Stomach (tissue), 9 donors: ENCODE measurements around the gene MYO5A. TPM values are rescaled to one million over a fixed set of nuclear protein-coding genes. Genes with fewer than 3 reads are reported as not detected.

ENCODE experiments used
- DNase-seq, 2 donors: peaks; one replicate each; pipeline versions ENCODE4 v3.0.0 to v3.0.0-alpha.2; 2013 to 2019
- H3K27ac ChIP-seq, 5 donors: fragments of 200-600 bp in 4 of 5; sonication (generic) in 4 of 5; one replicate each; pipeline ENCODE4 v1.5.1; 2013 to 2019; ENCODE audit warnings: mild to moderate bottlenecking in 1 of 5, moderate library complexity in 1 of 5
- H3K27me3 ChIP-seq, 3 donors: fragments of 200-600 bp; sonication (generic); one replicate each; pipeline ENCODE4 v1.5.1; 2017 to 2019; ENCODE audit warnings: mixed run types in 1 of 3
- H3K36me3 ChIP-seq, 4 donors: fragments of 200-600 bp; sonication (generic); 1 replicate in 3 of 4; 2 replicates in 1 of 4; pipeline ENCODE4 v1.5.1; 2016 to 2019
- H3K4me1 ChIP-seq, 4 donors: fragments of 200-600 bp; sonication (generic); one replicate each; pipeline ENCODE4 v1.5.1; 2016 to 2019
- H3K4me3 ChIP-seq, 4 donors: fragments of 200-600 bp; sonication (generic) in 3 of 4; one replicate each; pipeline ENCODE4 v1.5.1; 2016 to 2019; ENCODE audit warnings: mild to moderate bottlenecking in 1 of 4
- H3K9me3 ChIP-seq, 4 donors: fragments of 200-600 bp; sonication (generic); one replicate each; pipeline ENCODE4 v1.5.1; 2016 to 2019
- EP300 ChIP-seq: sonication (generic); formaldehyde crosslinking; IDR thresholded peaks from one replicate; pipeline ENCODE4 v1.6.1; 2017; ENCODE audit warnings: antibody characterized with exemption
- POLR2A ChIP-seq, 4 donors: fragments of 450-650 bp; IDR thresholded peaks; one replicate each; pipeline ENCODE4 v1.6.1; 2016; ENCODE audit warnings: antibody characterized with exemption in 4 of 4, control low read depth in 2 of 4, mild to moderate bottlenecking in 1 of 4, moderate library complexity in 1 of 4
- POLR2AphosphoS5 ChIP-seq, 3 donors: sonication (generic); formaldehyde crosslinking; IDR thresholded peaks; one replicate each; pipeline ENCODE4 v1.6.1; 2016; ENCODE audit warnings: antibody characterized with exemption in 3 of 3
- WGBS, 5 donors: extraction: QIAGEN DNeasy Blood & Tissue Kit in 3 of 5; methylation state at CpG; one replicate each; pipeline versions ENCODE4 v1.1.5 to v1.1.7; 2013 to 2018; 5-methylcytosine and 5-hydroxymethylcytosine counted together
- intact Hi-C: fragments of 100-400 bp; cut with DNase I; formaldehyde crosslinking; loops from one replicate; pipeline ENCODE4 v1.15.1; 2023; ENCODE audit warnings: low total_unique reads
- polyA plus RNA-seq, 3 donors: library from polyadenylated mRNA; stranded (reverse); fragments of 200-250 nt; gene quantifications; one replicate each; pipeline ENCODE4 v1.2.3, GENCODE V29; 2013
- total RNA-seq, 5 donors: library from RNA; depleted of rRNA; stranded (reverse); fragments of >200 nt; gene quantifications; one replicate each; pipeline versions ENCODE4 v1.1.0 to v1.2.3, GENCODE V29; 2014 to 2016
- TF ChIP-seq, protein P1 (sequence below), 7 experiments: fragments of 450-650 bp in 4 of 7; fragments of 200-600 bp in 3 of 7; sonication (generic) in 3 of 7; IDR thresholded peaks; one replicate each; pipeline ENCODE4 v1.5.1; 2016 to 2019; ENCODE audit warnings: antibody characterized with exemption in 7 of 7, control low read depth in 2 of 7, mild to moderate bottlenecking in 1 of 7
- donor health status: healthy with polysubstance abuse.
- donor health status: Bipolar disorder and iron deficiency.
- donor health status: healthy.

MYO5A gene
- total and polyA plus RNA-seq, 8 donors = 1.2 to 26.2 (median 12.0) TPM

GRCh38 chr15:52414936-52415335, 113.7 kb downstream of the MYO5A start:
- Histone ChIP-seq H3K4me1 (no peaks in the 10 kb centered on the region), H3K36me3 (peaks cover 0 to 9% (median 3%) of the 10 kb centered on the region in 4 donors), H3K9me3 (no peaks in the 10 kb centered on the region), H3K4me3 (no peak overlapping the region), H3K27ac (no peak overlapping the region), H3K27me3 (no peaks in the 10 kb centered on the region)
- WGBS, 5 donors = 71 to 84% (median 76%) methylated on average over 6 of the region's 6 CpGs
- TF ChIP-seq, protein P1, sequence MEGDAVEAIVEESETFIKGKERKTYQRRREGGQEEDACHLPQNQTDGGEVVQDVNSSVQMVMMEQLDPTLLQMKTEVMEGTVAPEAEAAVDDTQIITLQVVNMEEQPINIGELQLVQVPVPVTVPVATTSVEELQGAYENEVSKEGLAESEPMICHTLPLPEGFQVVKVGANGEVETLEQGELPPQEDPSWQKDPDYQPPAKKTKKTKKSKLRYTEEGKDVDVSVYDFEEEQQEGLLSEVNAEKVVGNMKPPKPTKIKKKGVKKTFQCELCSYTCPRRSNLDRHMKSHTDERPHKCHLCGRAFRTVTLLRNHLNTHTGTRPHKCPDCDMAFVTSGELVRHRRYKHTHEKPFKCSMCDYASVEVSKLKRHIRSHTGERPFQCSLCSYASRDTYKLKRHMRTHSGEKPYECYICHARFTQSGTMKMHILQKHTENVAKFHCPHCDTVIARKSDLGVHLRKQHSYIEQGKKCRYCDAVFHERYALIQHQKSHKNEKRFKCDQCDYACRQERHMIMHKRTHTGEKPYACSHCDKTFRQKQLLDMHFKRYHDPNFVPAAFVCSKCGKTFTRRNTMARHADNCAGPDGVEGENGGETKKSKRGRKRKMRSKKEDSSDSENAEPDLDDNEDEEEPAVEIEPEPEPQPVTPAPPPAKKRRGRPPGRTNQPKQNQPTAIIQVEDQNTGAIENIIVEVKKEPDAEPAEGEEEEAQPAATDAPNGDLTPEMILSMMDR (IDR thresholded peaks at IDR 0.05) = no peak
- TF ChIP-seq EP300 (no peak), POLR2A (IDR thresholded peaks at IDR 0.05) (no peak), POLR2AphosphoS5 (IDR thresholded peaks at IDR 0.05) (no peak)
- intact Hi-C loops = no loop called here
- DNase-seq = no peak

DNA sequence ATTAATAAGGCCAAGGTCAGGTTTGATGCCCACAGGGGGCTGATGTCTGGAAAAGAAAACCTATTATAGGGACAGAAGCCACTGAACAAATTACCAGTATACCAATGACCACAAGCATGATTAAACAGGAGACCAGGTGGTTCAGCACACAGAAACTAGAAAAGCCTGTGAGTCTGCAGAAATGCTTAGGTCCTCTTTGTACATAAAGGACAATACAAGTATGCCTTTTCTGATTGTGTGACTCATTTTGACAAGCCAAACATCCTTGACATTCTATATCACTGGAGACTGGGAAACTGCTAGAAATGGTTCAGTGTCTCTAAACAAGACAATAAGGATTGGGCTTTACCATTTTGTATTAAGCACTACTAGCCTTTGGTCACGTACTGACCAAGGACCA, 119.9 kb downstream of the MYO5A start:
- no peak for TF ChIP-seq EP300
- 92 to 100% (median 100%) methylated on average over 1 of the region's 1 CpG for WGBS, 5 donors
- no peak overlapping the region for H3K27ac ChIP-seq
- DNase-seq = no peak
- no peak overlapping the region for H3K4me3 ChIP-seq
- intact Hi-C loops = no loop called here
- H3K36me3 ChIP-seq = peaks cover 0 to 14% (median 9%) of the 10 kb centered on the region in 4 donors
- no peaks in the 10 kb centered on the region for H3K9me3 ChIP-seq
- H3K27me3 ChIP-seq = no peaks in the 10 kb centered on the region
- no peaks in the 10 kb centered on the region for H3K4me1 ChIP-seq

DNA sequence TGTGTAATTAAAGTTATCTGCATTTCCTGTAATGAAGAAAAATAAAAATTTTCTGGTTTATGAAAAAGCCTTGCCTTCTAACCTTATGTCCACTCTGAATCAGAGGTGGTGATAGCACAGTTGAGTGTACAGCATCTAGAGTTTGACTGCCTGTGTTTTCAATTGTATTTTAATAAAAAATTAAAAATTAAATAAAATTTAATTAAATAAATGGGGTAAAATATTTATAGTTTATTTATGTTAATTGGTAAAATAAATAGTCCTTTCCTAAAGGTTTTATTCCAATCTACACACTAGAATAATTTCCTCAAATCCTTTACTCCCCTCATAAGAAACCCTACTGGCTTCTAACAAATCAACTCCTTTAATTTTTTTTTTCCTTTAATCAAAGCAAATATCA, 121.3 kb downstream of the MYO5A start:
- no peak for TF ChIP-seq EP300
- TF ChIP-seq POLR2AphosphoS5 (IDR thresholded peaks at IDR 0.05) = no peak
- TF ChIP-seq, protein P1 (IDR thresholded peaks at IDR 0.05) = no peak
- intact Hi-C loops = no loop called here
- no peak for DNase-seq
- H3K36me3 ChIP-seq = peaks cover 0 to 14% (median 14%) of the 10 kb centered on the region in 4 donors
- H3K4me1 ChIP-seq = no peaks in the 10 kb centered on the region
- H3K4me3 ChIP-seq = no peak overlapping the region
- H3K9me3 ChIP-seq = no peaks in the 10 kb centered on the region
- no peaks in the 10 kb centered on the region for H3K27me3 ChIP-seq
- H3K27ac ChIP-seq = no peak overlapping the region

- H3K4me1 ChIP-seq = no peaks in the 10 kb centered on the region
- intact Hi-C loops = no loop called here
- peaks cover 0 to 14% (median 14%) of the 10 kb centered on the region in 4 donors for H3K36me3 ChIP-seq
- no peaks in the 10 kb centered on the region for H3K27me3 ChIP-seq
- no peak for TF ChIP-seq POLR2AphosphoS5 (IDR thresholded peaks at IDR 0.05)
- no peak for TF ChIP-seq EP300
- no peak for TF ChIP-seq POLR2A (IDR thresholded peaks at IDR 0.05)
- TF ChIP-seq, protein P1 (IDR thresholded peaks at IDR 0.05) = no peak
- WGBS, 5 donors = 79 to 88% (median 85%) methylated on average over 2 of the region's 2 CpGs
- H3K27ac ChIP-seq = no peak overlapping the region
- DNase-seq = no peak
- H3K4me3 ChIP-seq = no peak overlapping the region
- no peaks in the 10 kb centered on the region for H3K9me3 ChIP-seq
Measured at GRCh38 chr15:52406601-52407000, 122.1 kb downstream of the MYO5A start.

DNA sequence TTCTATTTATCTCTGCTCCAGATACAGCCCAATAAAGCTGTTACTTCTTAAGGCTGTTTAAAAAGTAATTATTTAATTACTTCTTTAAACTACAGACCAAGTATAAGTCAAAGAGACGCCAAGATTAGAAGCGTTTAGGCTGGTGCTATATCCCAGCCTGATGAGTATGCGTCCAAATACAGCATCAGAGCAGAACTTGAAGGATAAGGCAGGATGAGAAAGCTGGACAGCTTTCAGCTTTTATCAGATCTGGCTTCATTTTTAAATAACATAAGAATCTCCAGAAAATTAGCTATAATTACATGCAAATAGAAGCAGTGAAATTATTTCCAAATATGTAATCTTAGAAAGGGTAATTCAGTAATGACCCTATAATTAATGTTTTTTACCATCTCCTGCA, 122.8 kb downstream of the MYO5A start:
- WGBS, 5 donors = 69 to 90% (median 81%) methylated on average over 3 of the region's 3 CpGs
- Histone ChIP-seq H3K9me3 (no peaks in the 10 kb centered on the region), H3K36me3 (peaks cover 0 to 14% (median 14%) of the 10 kb centered on the region in 4 donors), H3K27ac (no peak overlapping the region), H3K27me3 (no peaks in the 10 kb centered on the region), H3K4me3 (no peak overlapping the region), H3K4me1 (no peaks in the 10 kb centered on the region)
- TF ChIP-seq POLR2AphosphoS5 (IDR thresholded peaks at IDR 0.05) (no peak), POLR2A (IDR thresholded peaks at IDR 0.05) (no peak), EP300 (no peak)
- TF ChIP-seq, protein P1 (IDR thresholded peaks at IDR 0.05) = no peak
- DNase-seq = no peak
- intact Hi-C loops = no loop called here
